ENCODE results near the gene RPL31. TPM values are rescaled to one million over a fixed set of nuclear protein-coding genes. Genes with fewer than 3 reads are reported as not detected.

The RPL31 gene
- total and polyA plus RNA-seq, 9 of the 15 experiments (the other 6 are each of a cell fraction or from before 2014, with no cell fraction given) = 1,176 to 6,037 (median 2,997) TPM

GRCh38 chr2:101038455-101039255, 36.6 kb downstream of the RPL31 start (continued):
- TF ChIP-seq E2F4 (CRISPR knock-in tag; IDR thresholded peaks at IDR 0.05; ENCODE audit: low read depth) (no peak), CHAMP1 (IDR thresholded peaks at IDR 0.05) (0 out of 2 replicates have a peak, but pooled peaks have one; percentile 26), TAF9B (IDR thresholded peaks at IDR 0.05; ENCODE audit: partially characterized antibody) (no peak), HNRNPL (IDR thresholded peaks at IDR 0.05; ENCODE audit: low read depth, low read length) (no peak), MNT (conservative IDR thresholded peaks at IDR 0.05) (no peak), MCM7 (IDR thresholded peaks at IDR 0.05) (no peak), SNAPC5 (CRISPR knock-in tag; IDR thresholded peaks at IDR 0.05) (no peak), MAFG (tag; conservative IDR thresholded peaks at IDR 0.05) (no peak), PREB (CRISPR knock-in tag; IDR thresholded peaks at IDR 0.05) (no peak), ILK (tag; IDR thresholded peaks at IDR 0.05; ENCODE audit: borderline replicate concordance, low read depth) (no peak), ATF7 (IDR thresholded peaks at IDR 0.05) (peak; percentile 88; the same call in 1 of the 2 replicates), MECOM (CRISPR knock-in tag; IDR thresholded peaks at IDR 0.05) (peak; percentile 65; the same call in 1 of the 2 replicates), FOXP1 (CRISPR knock-in tag; IDR thresholded peaks at IDR 0.05) (no peak), SRSF3 (IDR thresholded peaks at IDR 0.05; ENCODE audit: insufficient read depth, low read length) (no peak), ASH1L (IDR thresholded peaks at IDR 0.05; ENCODE audit: borderline replicate concordance, low read depth, partially characterized antibody) (no peak), MYNN (IDR thresholded peaks at IDR 0.05) (no peak), MYNN (CRISPR knock-in tag; IDR thresholded peaks at IDR 0.05) (no peak), TAF7 (tag; IDR thresholded peaks at IDR 0.05) (no peak), FOXA3 (CRISPR knock-in tag; conservative IDR thresholded peaks at IDR 0.05 in 1 of 2, IDR thresholded peaks at IDR 0.05 in 1 of 2) (no peak)
